Breast epithelium (tissue), 4 donors: ENCODE results near the gene CHD9. TPM values are rescaled to one million over a fixed set of nuclear protein-coding genes. Genes with fewer than 3 reads are reported as not detected.

Experiments
- DNase-seq, 2 donors: peaks; one replicate each; pipeline ENCODE4 v3.0.0-alpha.2; 2019; ENCODE audit warnings: low spot score in 2 of 2
- H3K27ac ChIP-seq, 2 donors: fragments of 200-600 bp; sonication (generic) in 1 of 2; one replicate each; pipeline ENCODE4 v1.5.1; 2016 to 2019; ENCODE audit warnings: mild to moderate bottlenecking in 1 of 2
- H3K27me3 ChIP-seq, 2 donors: fragments of 200-600 bp; sonication (generic) in 1 of 2; one replicate each; pipeline versions ENCODE4 v1.5.1 to v1.6.0; 2017 to 2019; ENCODE audit warnings: control low read depth in 1 of 2, mild to moderate bottlenecking in 1 of 2
- H3K36me3 ChIP-seq: fragments of 200-600 bp; one replicate; pipeline ENCODE4 v1.5.1; 2019
- H3K4me1 ChIP-seq, 2 donors: fragments of 200-600 bp; sonication (generic); one replicate each; pipeline ENCODE4 v1.5.1; 2016 to 2019; ENCODE audit warnings: control low read depth in 1 of 2
- H3K4me3 ChIP-seq, 3 donors: fragments of 200-600 bp; sonication (generic); 1 replicate in 2 of 3; 2 replicates in 1 of 3; pipeline ENCODE4 v1.5.1; 2016 to 2019; ENCODE audit warnings: mild to moderate bottlenecking in 3 of 3, moderate library complexity in 2 of 3
- H3K9me3 ChIP-seq, 2 donors: fragments of 200-600 bp; sonication (generic) in 1 of 2; one replicate each; pipeline ENCODE4 v1.5.1; 2016 to 2019; ENCODE audit warnings: control low read depth in 1 of 2
- POLR2A ChIP-seq: fragments of 450-650 bp; IDR thresholded peaks from one replicate; pipeline ENCODE4 v1.6.1; 2016; ENCODE audit warnings: antibody characterized with exemption, mild to moderate bottlenecking, moderate library complexity
- POLR2AphosphoS5 ChIP-seq, 3 donors: sonication (generic); formaldehyde crosslinking; IDR thresholded peaks; one replicate each; pipeline ENCODE4 v1.6.1; 2017; ENCODE audit warnings: antibody characterized with exemption in 3 of 3
- intact Hi-C: fragments of 100-400 bp; cut with DNase I; formaldehyde crosslinking; loops from one replicate; pipeline ENCODE4 v1.15.1; 2023; ENCODE audit warnings: low total_unique reads
- total RNA-seq, 3 donors: library from RNA; depleted of rRNA; stranded (reverse); fragments of >200 nt; gene quantifications; one replicate each; pipeline ENCODE4 v1.1.0, GENCODE V29; 2016
- TF ChIP-seq, protein P1 (sequence below), 3 donors: fragments of 450-650 bp; IDR thresholded peaks; one replicate each; pipeline ENCODE4 v1.5.1; 2016 to 2017; ENCODE audit warnings: antibody characterized with exemption in 3 of 3, mild to moderate bottlenecking in 3 of 3, moderate library complexity in 3 of 3

The CHD9 gene
- total RNA-seq, 3 donors from 2014 or later: 93.8 to 160 (median 158) TPM

DNA sequence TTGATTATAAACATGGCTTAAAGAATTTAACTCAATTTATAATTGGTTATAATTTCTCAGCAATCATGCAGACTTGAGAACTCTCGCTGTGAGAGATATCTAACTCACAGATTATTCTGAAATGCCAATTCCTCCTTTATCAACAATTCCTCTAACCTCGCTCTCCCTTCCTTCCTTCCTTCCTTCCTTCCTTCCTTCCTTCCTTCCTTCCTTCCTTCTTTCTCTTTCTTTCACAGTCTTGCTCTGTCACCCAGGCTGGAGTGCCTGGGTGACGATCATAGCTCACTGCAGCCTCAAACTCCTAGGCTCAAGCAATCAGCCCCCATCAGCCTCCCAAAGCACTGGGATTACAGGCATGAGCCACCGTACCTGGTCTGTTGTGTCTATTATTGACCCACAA is 42.4 kb downstream of the CHD9 start:
- no peak for TF ChIP-seq POLR2A
- TF ChIP-seq, protein P1, sequence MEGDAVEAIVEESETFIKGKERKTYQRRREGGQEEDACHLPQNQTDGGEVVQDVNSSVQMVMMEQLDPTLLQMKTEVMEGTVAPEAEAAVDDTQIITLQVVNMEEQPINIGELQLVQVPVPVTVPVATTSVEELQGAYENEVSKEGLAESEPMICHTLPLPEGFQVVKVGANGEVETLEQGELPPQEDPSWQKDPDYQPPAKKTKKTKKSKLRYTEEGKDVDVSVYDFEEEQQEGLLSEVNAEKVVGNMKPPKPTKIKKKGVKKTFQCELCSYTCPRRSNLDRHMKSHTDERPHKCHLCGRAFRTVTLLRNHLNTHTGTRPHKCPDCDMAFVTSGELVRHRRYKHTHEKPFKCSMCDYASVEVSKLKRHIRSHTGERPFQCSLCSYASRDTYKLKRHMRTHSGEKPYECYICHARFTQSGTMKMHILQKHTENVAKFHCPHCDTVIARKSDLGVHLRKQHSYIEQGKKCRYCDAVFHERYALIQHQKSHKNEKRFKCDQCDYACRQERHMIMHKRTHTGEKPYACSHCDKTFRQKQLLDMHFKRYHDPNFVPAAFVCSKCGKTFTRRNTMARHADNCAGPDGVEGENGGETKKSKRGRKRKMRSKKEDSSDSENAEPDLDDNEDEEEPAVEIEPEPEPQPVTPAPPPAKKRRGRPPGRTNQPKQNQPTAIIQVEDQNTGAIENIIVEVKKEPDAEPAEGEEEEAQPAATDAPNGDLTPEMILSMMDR (IDR thresholded peaks at IDR 0.05): no peak
- intact Hi-C loops: no loop called here
- H3K4me1 ChIP-seq: peaks cover 5 to 26% of the 10 kb centered on the region in 2 donors

DNA sequence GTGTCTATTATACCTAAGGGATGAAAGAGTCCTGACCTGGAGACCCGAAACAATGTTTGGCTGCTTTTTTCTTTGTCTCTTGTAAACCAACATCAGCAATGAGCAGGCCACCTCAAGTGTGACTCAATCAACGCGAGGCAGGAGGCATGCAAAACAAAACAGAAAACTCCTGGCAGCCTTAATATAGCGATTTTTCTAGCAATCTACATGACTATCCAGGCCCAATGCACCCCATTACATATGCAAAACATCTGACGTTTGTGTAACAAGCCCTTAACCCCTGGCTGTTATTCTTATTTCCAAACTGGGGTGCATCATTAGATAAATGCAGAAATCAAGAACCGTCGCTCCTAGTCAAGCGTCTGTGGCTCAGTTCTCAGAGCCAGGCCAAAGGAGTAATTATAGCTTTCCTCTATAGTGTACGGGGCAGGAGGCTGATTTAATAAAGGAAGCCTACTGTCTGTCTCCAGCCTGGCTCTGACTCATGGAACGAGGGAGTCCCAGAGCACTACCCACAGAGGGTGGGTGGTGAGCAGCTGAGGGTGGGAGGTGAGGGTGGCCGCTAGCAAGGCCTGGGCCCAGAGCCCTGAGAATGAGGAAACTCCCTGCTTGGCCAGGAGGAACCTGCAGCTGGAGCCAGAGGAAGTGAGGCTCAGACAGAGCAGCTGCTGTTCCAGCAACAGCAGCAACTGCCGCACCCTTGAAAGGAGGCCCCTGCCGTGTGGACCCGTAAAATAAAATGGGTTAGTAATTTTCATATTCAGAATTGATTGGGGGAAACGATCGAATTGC is 43.9 kb downstream of the CHD9 start:
- peak overlapping the region; percentile 46 to 59 (median 54) for H3K4me3 ChIP-seq
- intact Hi-C loops: no loop called here

More for the DNA sequence above, 42.4 kb downstream of the CHD9 start:
- Histone ChIP-seq H3K27me3 (no peaks in the 10 kb centered on the region), H3K9me3 (no peaks in the 10 kb centered on the region), H3K4me3 (no peak overlapping the region), H3K27ac (peak overlapping the region; percentile 94 to 96), H3K36me3 (no peaks in the 10 kb centered on the region)
- no peak for DNase-seq

DNA sequence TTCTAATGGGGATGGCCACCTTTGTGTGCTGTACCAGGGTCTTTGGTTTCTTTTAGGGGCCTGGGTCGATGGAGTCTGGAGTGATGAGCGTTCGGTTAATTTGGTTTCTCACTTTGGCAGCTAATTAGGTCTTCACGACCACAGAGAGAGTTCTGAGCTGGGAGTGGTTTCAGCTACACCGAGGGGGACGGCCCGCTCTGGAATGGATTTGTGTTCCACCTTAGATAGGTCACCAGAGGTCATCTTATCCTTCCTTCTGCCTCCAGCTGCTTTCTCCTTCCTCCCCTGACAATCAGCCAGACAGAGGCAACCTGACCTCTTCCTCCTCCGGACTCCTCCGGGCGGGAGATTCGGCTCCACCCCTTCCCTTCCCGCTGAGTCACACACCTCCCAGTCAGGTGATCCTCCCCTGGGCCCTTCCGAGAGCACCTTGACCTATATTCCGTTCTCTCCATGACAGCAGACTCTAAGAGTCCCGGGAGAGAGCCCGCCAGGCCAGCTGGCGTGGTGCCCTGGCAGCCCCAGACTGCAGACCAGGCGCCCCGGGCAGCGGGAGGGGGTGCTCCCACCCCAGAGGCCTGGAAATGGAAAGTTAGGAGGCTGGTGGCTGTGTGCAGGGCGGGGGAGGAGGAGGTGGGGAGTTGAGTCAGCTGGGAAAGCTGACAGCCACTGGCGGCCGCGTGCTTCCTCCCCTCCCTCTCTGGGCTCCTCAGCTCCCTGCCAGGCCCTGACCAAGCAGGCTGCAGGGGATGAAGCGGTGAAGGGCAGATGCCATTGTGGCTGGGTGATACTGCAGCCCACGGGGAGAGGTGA is 44.7 kb downstream of the CHD9 start:
- H3K9me3 ChIP-seq: no peaks in the 10 kb centered on the region
- peak overlapping the region; percentile 94 to 96 for H3K27ac ChIP-seq
- peak; percentile 92 to 95 for DNase-seq
- H3K36me3 ChIP-seq: no peaks in the 10 kb centered on the region
- peaks cover 3 to 20% of the 10 kb centered on the region in 2 donors for H3K4me1 ChIP-seq
- H3K27me3 ChIP-seq: no peaks in the 10 kb centered on the region
- intact Hi-C loops: no loop called here
- TF ChIP-seq, protein P1 (IDR thresholded peaks at IDR 0.05): no peak
- peak; percentile 67 to 88 (median 74) for TF ChIP-seq POLR2AphosphoS5 (IDR thresholded peaks at IDR 0.05)
- H3K4me3 ChIP-seq: peak overlapping the region; percentile 46 to 59 (median 54)

More for the DNA sequence above, 43.9 kb downstream of the CHD9 start:
- Histone ChIP-seq H3K27ac (peak overlapping the region; percentile 94 to 96), H3K9me3 (no peaks in the 10 kb centered on the region), H3K27me3 (no peaks in the 10 kb centered on the region), H3K4me1 (peaks cover 5 to 25% of the 10 kb centered on the region in 2 donors), H3K36me3 (no peaks in the 10 kb centered on the region)
- TF ChIP-seq POLR2AphosphoS5 (IDR thresholded peaks at IDR 0.05) (peak in 2 of 3 donors; percentile 11 to 77), POLR2A (no peak)
- TF ChIP-seq, protein P1 (IDR thresholded peaks at IDR 0.05): no peak
- DNase-seq: peak; percentile 59 to 72

DNA sequence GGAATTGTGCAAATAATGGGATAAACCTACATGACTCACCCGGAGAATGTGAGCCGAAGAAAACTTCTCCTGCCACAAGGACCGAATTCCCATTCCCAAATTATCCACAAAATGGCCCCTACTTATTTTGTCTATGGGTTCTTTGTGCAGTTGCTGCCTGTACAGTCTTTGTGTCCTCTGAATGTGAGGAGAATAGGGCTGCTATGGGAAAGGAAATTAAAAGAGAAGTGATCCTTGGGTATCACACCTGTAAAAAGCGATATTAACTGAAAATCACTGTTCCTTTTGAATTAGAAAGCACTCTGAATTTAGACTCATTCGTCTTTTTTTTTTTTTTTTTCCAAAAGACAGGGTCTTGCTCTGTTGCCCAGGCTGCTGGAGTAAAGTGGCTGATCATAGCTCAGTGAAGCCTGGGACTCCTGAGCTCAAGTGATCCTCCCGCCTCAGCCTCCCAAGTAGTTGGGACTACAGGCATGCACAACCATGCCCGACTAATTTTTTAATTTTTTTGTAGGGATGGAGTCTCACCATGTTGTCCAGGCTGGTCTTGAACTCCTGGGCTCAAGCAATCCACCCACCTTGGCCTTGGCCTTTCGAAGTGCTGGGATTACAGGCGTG is 45.4 kb downstream of the CHD9 start:
- Histone ChIP-seq H3K36me3 (no peaks in the 10 kb centered on the region), H3K27me3 (no peaks in the 10 kb centered on the region), H3K4me3 (peak overlapping the region; percentile 46 to 59 (median 54)), H3K27ac (peak overlapping the region; percentile 94 to 96), H3K9me3 (no peaks in the 10 kb centered on the region), H3K4me1 (peaks cover 3 to 20% of the 10 kb centered on the region in 2 donors)
- TF ChIP-seq, protein P1 (IDR thresholded peaks at IDR 0.05): no peak
- TF ChIP-seq POLR2AphosphoS5 (IDR thresholded peaks at IDR 0.05) (no peak), POLR2A (no peak)
- no peak for DNase-seq
- intact Hi-C loops: no loop called here
